CD14-positive monocyte (primary cell): ENCODE data around the gene ZAP70. TPM values are rescaled to one million over a fixed set of nuclear protein-coding genes. Genes with fewer than 3 reads are reported as not detected.

Experiments used
- DNase-seq, 3 donors: peaks; one replicate each; pipeline ENCODE4 v3.0.0-alpha.2; 2011 to 2022
- H2AFZ ChIP-seq: 2 replicates; pipeline ENCODE4 v1.6.0; 2012; ENCODE audit warnings: mild to moderate bottlenecking, low read depth, low read length, inconsistent platforms; ENCODE audit not compliant: insufficient read depth, poor library complexity, severe bottlenecking
- H3K27ac ChIP-seq, 2 donors: 1 replicate in 1 of 2; 2 replicates in 1 of 2; pipeline ENCODE4 v1.5.1; 2012 to 2013; ENCODE audit warnings: low read length in 2 of 2, control low read depth in 1 of 2, inconsistent platforms in 1 of 2, low read depth in 1 of 2, mild to moderate bottlenecking in 1 of 2
- H3K27me3 ChIP-seq, 2 donors: one replicate each; pipeline versions ENCODE4 v1.6.0 to v1.6.1; 2011 to 2013; ENCODE audit warnings: low read length in 2 of 2; ENCODE audit not compliant: control insufficient read depth in 2 of 2, insufficient read depth in 2 of 2
- H3K36me3 ChIP-seq, 2 donors: replicated peaks in 1 of 2; 1 replicate in 1 of 2; 2 replicates in 1 of 2; pipeline versions ENCODE4 v1.5.1 to v1.6.1; 2012 to 2013; ENCODE audit warnings: low read length in 2 of 2, control low read depth in 1 of 2, inconsistent platforms in 1 of 2, mild to moderate bottlenecking in 1 of 2; ENCODE audit not compliant: insufficient read depth in 2 of 2, control insufficient read depth in 1 of 2
- H3K4me1 ChIP-seq, 2 donors: 1 replicate in 1 of 2; 2 replicates in 1 of 2; pipeline versions ENCODE4 v1.5.1 to v1.6.1; 2012 to 2013; ENCODE audit warnings: low read length in 2 of 2, control low read depth in 1 of 2, inconsistent platforms in 1 of 2, mild to moderate bottlenecking in 1 of 2, moderate library complexity in 1 of 2; ENCODE audit not compliant: insufficient read depth in 2 of 2, control insufficient read depth in 1 of 2
- H3K4me2 ChIP-seq: replicated peaks from 2 replicates; pipeline ENCODE3; 2012; ENCODE audit warnings: low read length, moderate library complexity, mild to moderate bottlenecking; ENCODE audit not compliant: poor library complexity, severe bottlenecking; ENCODE audit errors: extremely low read depth
- H3K4me3 ChIP-seq, 3 experiments: fragments of 200-600 bp in 1 of 3; sonication (generic) in 1 of 3; replicated peaks in 1 of 3; 1 replicate in 2 of 3; 2 replicates in 1 of 3; pipeline ENCODE4 v1.5.1; 2011 to 2013; ENCODE audit warnings: low read length in 3 of 3, mild to moderate bottlenecking in 3 of 3, control low read depth in 2 of 3, low read depth in 2 of 3, inconsistent platforms in 1 of 3, moderate library complexity in 1 of 3
- H3K79me2 ChIP-seq: 2 replicates; pipeline ENCODE4 v1.6.0; 2012; ENCODE audit warnings: mild to moderate bottlenecking, control low read depth, inconsistent platforms, low read length, moderate library complexity; ENCODE audit not compliant: insufficient read depth
- H3K9ac ChIP-seq: 2 replicates; pipeline ENCODE4 v1.6.0; 2017; ENCODE audit warnings: low read length, mild to moderate bottlenecking; ENCODE audit not compliant: insufficient read depth, poor library complexity, severe bottlenecking
- H3K9me3 ChIP-seq, 2 donors: replicated peaks in 1 of 2; 1 replicate in 1 of 2; 2 replicates in 1 of 2; pipeline versions ENCODE4 v1.5.1 to v1.6.1; 2012 to 2013; ENCODE audit warnings: low read length in 2 of 2, control low read depth in 1 of 2; ENCODE audit not compliant: control insufficient read depth in 1 of 2, insufficient read depth in 1 of 2
- H4K20me1 ChIP-seq: 2 replicates; pipeline ENCODE4 v1.6.0; 2012; ENCODE audit warnings: mild to moderate bottlenecking, low read length, control low read depth, moderate library complexity; ENCODE audit not compliant: insufficient read depth
- H3K27ac Mint-ChIP-seq, 7 donors: one replicate each; pipeline ENCODE4 v1.8.0; 2020; ENCODE audit warnings: mild to moderate bottlenecking in 7 of 7, mixed read lengths in 7 of 7, moderate library complexity in 6 of 7, inconsistent platforms in 2 of 7
- H3K27me3 Mint-ChIP-seq, 3 donors: one replicate each; pipeline ENCODE4 v1.8.0; 2021 to 2022; ENCODE audit warnings: low read depth in 3 of 3, mild to moderate bottlenecking in 3 of 3, mixed read lengths in 3 of 3, moderate library complexity in 3 of 3, inconsistent platforms in 1 of 3
- H3K36me3 Mint-ChIP-seq, 2 donors: one replicate each; pipeline ENCODE4 v1.8.0; 2020; ENCODE audit warnings: mixed read lengths in 2 of 2, inconsistent platforms in 1 of 2, mild to moderate bottlenecking in 1 of 2
- H3K4me1 Mint-ChIP-seq: one replicate; pipeline ENCODE4 v1.8.0; 2020; ENCODE audit warnings: mild to moderate bottlenecking, mixed read lengths
- H3K4me3 Mint-ChIP-seq, 2 donors: one replicate each; pipeline ENCODE4 v1.8.0; 2020; ENCODE audit warnings: mild to moderate bottlenecking in 2 of 2, mixed read lengths in 2 of 2, moderate library complexity in 1 of 2
- H3K9me3 Mint-ChIP-seq, 7 donors: one replicate each; pipeline ENCODE4 v1.8.0; 2020 to 2022; ENCODE audit warnings: mixed read lengths in 7 of 7, mild to moderate bottlenecking in 6 of 7, moderate library complexity in 6 of 7, inconsistent platforms in 2 of 7
- CTCF ChIP-seq: fragments of 200-600 bp; IDR thresholded peaks from one replicate; pipeline ENCODE4 v1.8.0; 2022; ENCODE audit warnings: antibody characterized with exemption, mild to moderate bottlenecking
- WGBS: methylation state at CpG from one replicate; pipeline ENCODE4 v1.1.5; 2013; ENCODE audit warnings: missing lambda C conversion rate; ENCODE audit not compliant: insufficient coverage; 5-methylcytosine and 5-hydroxymethylcytosine counted together
- intact Hi-C, 2 donors: fragments of 100-400 bp; cut with micrococcal nuclease; formaldehyde crosslinking; loops; one replicate each; pipeline versions ENCODE4 v1.15.0 to v1.15.1; 2023
- polyA plus RNA-seq, 3 donors: library from polyadenylated mRNA; depleted of rRNA in 1 of 3; unstranded in 2 of 3; stranded (reverse) in 1 of 3; fragments of 300-500 nt in 2 of 3; fragments of >200 nt in 1 of 3; fragmentation: Illumina TruSeq in 2 of 3; gene quantifications; 1 replicate in 2 of 3; 2 replicates in 1 of 3; pipeline ENCODE4 v1.2.3, GENCODE V29; 2012 to 2021

ZAP70 gene
- polyA plus RNA-seq, 3 donors: 0.30 to 0.69 (median 0.38) TPM

GRCh38 chr2:97714950-97715652 is 1.7 kb downstream of the ZAP70 start:
- intact Hi-C loops: no loop called here
- no peaks in the 10 kb centered on the region for H3K36me3 Mint-ChIP-seq
- WGBS: 90% methylated on average over 9 of the region's 13 CpGs

More at GRCh38 chr2:97714950-97715652, 1.7 kb downstream of the ZAP70 start:
- H3K27me3 ChIP-seq: no peaks in the 10 kb centered on the region
- Mint-ChIP-seq H3K27ac (peak overlapping the region in 1 of 7 donors; percentile 26), H3K4me3 (no peak overlapping the region), H3K4me1 (peaks cover 12% of the 10 kb centered on the region), H3K9me3 (peaks cover 0 to 2% (median 0%) of the 10 kb centered on the region in 7 donors), H3K27me3 (peaks cover 0 to 6% (median 2%) of the 10 kb centered on the region in 3 donors)
- H3K4me2 ChIP-seq: no peak overlapping the region
- H3K36me3 ChIP-seq: no peaks in the 10 kb centered on the region
- H3K27ac ChIP-seq: no peak overlapping the region
- no peak overlapping the region for H3K4me3 ChIP-seq
- H4K20me1 ChIP-seq: no peaks in the 10 kb centered on the region
- H3K9me3 ChIP-seq: no peaks in the 10 kb centered on the region
- no peak overlapping the region for H2AFZ ChIP-seq
- no peak for TF ChIP-seq CTCF
- H3K4me1 ChIP-seq: peaks cover 8 to 11% of the 10 kb centered on the region in 2 donors
- no peak overlapping the region for H3K9ac ChIP-seq
- H3K79me2 ChIP-seq: no peaks in the 10 kb centered on the region
- no peak for DNase-seq
